GM21737 (cell line): ENCODE results near the gene KATNAL1.

ENCODE experiments used
- ATAC-seq: cut with Tn5 transposase; IDR thresholded peaks from one replicate; pipeline ENCODE4 v1.9.1; 2021; ENCODE audit warnings: mild to moderate bottlenecking, moderate library complexity; ENCODE audit not compliant: unreplicated experiment

KATNAL1 gene

DNA sequence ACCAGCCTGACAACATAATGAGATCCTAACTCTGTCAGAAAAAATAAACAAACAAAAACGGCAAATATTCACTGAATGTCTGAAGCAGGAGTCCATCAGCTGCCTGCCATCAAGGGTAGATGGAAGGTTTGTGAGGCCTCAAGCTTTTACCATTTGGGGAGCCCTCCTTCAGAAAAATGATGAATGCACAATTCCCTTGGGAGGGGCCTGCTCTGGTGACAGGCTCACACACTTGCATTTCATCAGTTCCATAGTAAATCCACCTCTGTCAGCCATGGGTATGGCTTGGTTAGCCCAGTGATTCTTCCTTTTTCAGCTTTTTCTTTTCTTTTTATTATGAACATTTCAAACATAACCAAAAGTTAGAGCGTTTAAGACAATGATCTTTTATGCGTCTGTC, 26.3 kb upstream of the KATNAL1 start:
- ATAC-seq: no peak

DNA sequence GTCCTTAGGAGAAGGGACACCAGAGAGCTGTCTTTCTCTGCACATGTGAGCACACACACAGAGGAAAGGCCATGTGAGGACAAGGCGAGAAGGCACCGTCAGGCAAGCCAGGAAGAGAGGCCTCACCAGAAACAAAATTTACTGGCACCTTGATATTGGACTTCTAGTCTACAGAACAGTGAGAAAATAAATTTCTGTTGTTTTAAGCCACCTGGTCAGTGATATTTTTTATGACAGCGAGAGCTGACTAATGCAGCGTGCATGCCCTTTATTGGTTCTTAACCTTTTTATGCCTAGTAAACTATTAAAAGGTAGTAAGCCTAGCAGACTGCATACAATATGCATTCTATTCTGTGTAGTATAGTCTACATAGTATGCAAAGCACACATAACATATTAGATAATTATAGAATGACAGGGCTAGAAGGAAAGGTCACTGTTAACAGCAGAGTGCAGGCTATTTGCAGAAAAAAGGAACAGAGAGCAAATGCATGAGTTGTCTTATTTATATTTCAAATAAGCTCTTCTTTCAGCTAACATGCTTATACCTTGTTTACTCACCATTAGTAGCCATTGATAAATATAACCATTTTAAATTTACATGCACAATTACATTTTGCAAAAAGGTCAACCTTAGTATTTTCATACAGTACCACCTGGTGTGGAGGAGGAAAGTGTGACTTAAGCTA, 25.2 kb upstream of the KATNAL1 start:
- no peak for ATAC-seq

DNA sequence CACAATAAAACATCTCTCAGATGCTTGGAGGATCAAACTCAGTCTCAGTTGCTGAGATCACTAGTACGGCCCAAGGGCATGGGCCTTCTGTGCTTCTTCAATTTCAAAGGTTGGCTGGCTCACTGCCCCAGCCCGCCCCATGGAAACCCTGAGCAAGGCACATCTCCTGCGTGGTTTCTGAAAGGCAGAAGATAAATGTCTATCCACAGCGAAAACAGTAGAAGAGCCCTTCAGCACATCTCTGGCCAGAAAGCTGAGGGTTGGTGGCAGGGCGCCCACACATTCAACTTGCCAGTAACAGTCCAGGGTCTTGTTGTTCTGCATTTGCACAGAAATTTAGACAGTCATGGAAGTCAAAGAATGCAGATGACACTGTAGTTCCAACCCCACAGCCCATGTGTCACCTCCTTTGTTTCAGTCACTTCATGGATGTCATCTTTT, 24.0 kb upstream of the KATNAL1 start:
- ATAC-seq: no peak

DNA sequence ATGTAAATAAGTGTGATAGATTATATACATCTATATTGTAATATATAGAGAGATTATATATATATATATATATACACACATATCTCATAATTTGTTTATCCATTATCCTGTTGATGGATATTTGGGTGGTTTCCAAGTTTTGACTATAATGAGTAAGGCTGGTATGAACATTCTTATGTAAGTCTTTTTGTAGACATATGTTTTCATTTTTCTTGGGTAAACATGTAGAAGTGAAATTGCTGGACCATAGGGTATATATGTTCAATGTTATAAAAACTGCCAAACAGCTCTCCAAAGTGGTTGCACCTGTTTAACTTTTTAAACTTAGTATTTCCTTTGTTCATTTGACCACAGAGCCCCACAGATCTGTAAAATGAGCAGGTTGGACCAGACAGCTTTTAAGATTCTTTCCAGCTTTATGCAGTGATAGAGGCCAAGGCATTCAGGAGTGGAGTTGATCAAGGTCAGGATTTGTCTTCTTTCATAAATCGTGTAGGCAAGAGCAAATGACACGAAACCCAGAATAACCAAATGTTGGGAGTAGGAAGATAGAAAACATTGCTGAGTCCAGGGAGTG, 21.7 kb upstream of the KATNAL1 start:
- ATAC-seq: no peak

DNA sequence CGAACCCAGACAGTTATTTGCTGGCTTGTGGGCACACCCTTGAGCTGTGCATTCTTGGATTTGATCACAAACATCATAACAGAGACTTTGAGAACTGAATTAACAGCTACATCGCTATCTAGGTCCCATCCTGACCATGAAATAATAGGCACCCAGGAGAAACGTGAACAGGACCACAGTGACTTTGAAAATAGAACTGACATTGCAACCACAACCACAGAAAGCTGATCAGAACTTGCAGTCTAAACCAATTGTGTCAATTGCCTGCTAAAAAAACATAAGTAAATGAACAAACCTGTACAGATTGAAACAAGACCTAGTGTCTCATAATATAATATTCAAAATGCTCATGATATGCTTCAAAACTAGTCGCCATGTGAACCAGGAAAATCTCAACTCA, 18.3 kb upstream of the KATNAL1 start:
- no peak for ATAC-seq

DNA sequence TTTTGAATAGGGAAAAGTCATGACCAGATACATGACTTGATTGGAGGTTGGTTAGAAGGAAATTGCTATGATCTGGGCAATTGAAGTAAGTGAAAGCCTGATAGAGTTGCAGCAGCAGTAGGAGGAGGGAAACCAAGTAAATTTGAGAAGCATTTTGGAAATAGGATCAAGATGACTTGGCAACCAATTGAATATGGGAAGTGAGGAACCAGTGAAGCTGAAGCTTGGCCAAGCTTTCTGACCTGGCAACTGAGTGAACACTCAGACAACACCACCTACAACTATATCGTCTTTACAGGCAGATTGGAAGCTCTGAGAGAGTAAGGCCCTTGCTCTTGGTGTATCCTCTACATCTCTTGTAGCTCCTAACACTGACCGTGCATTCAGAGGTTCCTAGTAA, 16.2 kb upstream of the KATNAL1 start:
- ATAC-seq: no peak

DNA sequence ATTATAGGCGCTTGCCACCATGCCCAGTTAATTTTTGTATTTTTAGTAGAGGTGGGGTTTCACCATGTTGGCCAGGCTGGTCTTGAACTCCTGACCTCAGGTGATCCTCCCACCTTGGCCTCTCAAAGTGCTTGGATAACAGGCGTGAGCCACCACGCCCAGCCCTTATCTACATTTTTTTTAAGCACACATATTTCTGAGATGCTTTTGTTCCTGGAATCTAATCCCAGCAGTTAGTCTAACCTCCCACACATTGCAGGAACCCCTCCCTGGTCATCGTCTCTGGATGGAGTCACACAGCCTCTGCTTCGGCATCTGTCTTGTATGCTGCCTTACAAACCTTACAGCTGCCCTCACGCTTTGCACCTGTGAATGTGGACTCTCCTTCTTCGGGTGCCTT, 15.1 kb upstream of the KATNAL1 start:
- no peak for ATAC-seq

DNA sequence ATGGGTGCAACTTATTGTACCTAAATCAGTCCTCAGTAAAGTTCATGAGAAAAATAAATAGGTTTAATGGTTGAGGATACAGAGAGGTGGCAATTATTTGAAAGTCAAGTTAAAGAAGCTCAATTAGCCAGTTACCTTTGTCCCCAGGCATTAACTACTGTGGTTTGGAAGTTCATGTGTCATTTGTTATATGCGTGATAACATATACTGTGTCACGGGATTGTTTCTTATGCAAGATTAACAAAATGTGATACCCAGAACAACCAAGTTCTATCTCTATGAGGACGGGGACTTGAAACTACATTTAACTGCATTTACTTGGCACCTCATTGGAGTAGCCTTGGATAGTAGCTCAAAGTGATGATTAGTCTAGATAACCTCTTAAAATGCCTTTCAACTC, 13.9 kb upstream of the KATNAL1 start:
- ATAC-seq: no peak

DNA sequence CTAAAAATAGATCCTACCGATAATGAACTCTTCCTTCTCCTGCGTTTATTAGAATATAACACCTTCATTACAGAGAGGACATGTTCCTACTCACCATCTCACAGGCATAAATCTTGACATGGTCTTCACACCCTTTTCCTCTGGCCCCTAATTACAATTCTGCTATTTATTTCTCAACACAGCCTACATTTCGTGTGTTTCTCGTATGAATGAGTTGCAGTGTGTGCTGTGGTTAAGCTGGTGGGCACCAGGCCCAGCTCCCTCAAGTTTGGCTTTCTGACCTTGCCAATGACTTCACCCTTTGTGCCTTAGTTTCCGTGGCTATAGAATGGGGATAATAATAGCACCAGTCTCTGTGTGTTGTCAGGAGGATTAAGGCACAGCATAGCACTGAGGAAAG, 12.3 kb upstream of the KATNAL1 start:
- ATAC-seq: no peak

DNA sequence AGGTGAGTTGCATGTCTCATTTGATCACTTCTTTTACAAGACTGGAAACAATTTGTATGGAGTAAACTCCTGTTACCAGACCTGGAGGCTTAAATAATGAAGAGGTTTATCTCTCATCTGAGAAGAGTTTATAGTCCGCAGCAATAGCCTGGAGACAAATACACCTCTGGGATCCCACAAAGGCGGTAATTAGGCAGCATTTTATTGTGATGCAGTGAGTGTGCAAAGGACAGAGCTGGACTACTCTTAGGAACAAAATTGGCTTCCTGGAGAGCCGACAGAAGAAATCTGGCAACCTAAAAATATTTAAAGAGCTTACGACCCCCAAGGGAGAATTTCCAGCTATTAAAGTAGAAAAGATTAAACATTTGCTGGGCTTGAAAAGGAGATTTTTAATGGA, 11.8 kb upstream of the KATNAL1 start:
- no peak for ATAC-seq

DNA sequence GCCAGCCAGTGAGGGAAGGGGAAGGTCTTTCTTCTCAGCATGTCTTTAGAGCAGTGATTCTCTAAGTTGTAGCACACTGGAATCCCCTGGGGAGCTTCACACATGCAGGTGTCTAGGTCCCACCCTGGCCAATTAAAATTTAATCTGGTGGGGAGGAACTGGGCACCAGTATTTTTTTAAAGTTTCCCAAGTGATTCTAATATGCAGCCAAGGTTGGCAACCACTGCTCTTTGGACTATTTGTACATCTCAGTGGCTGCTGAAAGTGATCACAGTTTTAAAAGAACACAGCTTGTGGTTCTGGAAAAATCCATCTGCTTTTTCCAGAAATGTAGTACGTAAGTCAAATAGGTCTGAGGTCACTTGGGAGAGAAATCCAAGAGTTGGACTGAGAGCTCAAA, 10.7 kb upstream of the KATNAL1 start:
- ATAC-seq: no peak

DNA sequence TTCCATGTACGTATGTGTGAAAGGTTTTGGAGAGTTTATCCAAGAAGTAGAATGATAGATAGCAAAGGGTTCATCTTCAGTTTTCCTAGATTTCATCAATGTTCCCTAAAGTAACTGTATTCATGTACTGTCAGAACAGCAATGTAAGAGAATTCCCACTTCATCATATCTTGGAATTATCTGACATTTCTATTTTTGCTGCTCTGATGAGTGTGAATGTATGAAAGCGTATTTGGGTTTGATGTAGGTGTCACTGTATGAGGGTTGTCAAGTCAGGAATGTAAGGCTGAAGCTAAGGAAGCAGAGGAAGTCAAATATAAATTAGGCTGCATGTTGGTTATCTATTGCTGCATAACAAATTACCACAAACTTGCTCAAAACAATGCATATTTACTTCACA, 7.2 kb upstream of the KATNAL1 start:
- ATAC-seq: no peak

DNA sequence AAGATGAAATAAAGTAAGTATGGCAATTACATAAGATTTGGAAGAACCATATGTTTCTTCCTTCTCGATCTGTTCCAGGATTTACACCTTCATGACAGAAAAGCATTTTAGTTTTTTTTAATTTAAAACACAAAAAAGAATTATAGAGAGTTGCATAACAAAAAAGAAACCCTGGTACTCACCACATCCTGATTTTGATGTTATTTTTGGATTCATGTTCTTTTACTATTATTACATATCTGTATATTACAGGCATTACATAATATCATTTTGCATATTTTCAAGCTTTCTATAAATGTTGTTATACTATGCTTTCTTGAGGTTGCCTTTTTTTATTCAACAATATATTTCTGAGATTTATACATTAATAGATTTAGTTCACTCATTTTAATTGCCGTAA, 6.7 kb upstream of the KATNAL1 start:
- ATAC-seq: no peak

DNA sequence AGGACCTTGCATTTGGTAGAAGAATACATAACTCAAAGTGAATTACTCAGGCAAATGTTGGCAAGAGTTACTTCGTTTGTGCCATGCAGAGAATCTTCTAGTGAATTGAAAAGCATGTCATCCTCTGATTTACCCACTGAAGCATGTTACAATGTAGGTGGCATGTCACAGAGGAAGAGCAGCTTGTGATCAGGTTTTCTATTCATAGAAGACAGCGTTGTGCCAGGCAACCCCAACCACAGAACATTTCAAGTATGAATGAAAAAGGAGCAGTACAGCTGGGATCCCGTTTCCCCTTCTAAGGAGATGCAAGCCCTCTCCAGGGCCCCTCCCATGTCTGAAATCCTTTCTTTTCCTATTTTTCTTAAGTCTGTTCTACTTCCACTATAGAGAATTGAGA, 6.0 kb upstream of the KATNAL1 start:
- ATAC-seq: no peak

DNA sequence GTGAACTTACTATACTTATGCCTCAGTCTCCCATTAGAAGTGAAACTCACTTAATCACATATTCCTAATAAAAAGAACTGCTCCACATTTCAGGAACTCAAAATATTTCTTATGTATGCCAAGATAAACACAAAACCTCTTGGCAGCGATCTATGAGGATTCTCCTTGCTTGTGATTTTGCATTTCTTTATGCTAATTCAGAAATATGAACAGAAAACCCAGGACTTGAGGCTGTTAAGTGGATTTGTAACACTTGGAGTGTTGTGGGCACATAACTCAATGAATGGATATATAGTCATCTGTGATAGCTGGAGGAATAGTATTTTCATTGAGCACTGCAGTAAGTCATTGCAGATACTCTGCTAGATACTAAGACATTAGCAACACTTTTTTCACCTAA, 5.6 kb upstream of the KATNAL1 start:
- no peak for ATAC-seq

DNA sequence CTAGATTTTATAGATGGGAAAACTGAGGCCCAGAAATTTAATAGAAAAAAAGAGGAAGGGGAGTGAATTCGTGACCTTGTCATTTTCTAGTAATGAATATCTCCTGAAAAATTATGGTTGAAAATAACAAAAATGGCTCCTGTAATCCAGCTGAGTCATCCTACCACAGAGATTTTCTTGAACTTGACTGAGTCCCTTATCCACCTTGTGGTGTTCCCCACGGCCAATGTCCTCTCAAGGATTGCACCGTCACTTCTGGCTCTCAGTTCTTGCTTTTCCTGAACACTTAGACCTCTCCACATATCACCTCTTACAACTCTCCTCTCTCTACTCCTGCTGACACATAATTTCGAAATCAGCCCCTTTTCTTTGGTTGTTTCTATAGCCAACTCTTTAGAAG, 1.2 kb upstream of the KATNAL1 start:
- ATAC-seq: no peak

DNA sequence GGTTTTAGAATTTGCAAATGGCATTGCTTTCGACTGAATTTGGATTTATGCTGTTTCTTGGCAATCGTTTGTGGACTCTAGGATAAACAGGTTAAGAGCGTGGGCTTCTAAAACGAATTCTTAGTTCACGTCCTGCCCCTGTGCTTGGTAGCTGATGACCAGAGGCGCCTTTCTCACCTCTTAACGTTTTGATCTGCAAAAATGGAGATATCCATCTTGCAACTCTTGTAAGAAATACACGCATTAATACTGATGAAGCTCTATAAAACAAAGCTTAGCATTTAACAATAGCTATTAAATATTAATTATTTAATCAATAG, 580 bp upstream of the KATNAL1 start:
- ATAC-seq: no peak

DNA sequence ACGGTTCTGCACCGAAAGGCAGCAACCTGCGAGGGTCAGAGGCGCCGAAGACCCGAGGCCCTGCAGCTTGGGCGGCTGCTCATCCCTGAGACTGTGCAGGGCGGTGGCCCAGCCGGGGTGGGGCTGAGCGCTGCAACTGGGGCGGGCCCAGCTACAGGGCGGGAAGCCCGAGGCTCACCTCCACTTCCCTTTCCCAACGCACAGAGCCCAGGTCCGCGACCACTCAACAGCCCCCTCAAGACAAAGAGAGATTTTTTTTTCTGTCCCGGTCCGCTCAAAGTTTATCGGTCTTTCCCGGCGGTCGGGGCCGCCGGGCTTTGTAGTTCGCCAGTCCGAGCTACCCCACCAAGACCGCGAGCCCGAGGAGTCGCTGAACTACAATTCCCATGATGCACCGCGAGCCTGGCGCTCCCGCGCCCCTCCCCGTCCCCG, 573 bp downstream of the KATNAL1 start:
- peak; percentile 85 for ATAC-seq

DNA sequence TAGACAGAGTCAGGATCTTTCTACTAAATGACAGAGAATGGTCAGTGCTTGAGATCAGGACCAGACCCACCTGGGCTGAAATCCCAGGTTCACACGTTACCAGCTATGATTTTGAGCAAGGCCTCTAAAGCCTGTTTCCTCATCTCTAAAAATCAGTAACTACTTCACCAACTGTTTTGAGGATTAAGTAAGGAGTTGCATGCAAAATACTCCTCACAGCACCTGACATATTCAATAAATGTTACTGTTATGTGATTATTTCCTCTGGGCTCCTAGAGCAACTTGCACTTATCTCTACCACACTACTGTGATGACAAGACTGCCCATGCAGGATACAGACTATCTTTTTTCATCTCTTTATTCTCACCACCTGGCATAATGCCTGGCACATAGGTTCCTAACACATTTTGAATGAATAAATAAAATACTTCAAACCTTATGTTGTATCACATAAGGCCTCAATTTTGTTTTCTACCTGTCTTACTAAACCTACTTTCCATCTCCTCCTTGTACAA, 1.8 kb downstream of the KATNAL1 start:
- ATAC-seq: no peak

DNA sequence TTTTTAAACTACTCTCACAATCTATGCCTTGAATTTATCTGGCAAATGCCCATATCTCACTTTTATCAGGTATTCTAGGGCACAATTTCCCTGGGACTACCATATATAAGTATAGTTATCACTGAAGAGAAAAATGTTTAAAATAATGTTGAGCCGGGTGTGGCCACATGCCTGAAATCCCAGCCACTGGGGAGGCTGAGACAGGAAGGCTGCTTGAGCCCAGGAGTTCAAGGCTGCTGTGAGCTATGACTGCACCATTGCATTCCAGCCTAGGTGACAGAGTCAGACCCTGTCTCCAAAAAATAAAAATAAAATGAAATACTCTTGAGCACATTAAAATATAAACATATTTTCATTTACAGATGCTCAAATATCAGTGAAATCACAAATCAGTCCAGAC, 4.1 kb downstream of the KATNAL1 start:
- ATAC-seq: no peak

DNA sequence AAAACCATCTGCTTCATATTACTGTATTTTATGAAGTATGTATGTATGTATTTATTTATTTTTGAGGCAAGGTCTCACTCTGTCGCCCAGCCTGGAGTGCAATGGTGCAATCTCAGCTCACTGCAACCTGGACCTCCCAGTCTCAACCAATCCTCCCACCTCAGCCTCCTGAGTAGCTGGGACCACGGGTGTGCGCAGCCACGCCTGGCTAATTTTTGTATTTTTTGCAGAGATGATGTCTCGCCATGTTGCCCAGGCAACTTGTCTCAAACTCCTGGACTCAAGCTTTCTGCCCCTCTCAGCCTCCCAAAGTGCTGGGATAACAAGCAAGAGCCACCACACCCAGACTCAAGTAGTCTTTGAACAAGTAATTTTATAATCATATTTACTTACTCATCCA, 5.5 kb downstream of the KATNAL1 start:
- ATAC-seq: no peak

DNA sequence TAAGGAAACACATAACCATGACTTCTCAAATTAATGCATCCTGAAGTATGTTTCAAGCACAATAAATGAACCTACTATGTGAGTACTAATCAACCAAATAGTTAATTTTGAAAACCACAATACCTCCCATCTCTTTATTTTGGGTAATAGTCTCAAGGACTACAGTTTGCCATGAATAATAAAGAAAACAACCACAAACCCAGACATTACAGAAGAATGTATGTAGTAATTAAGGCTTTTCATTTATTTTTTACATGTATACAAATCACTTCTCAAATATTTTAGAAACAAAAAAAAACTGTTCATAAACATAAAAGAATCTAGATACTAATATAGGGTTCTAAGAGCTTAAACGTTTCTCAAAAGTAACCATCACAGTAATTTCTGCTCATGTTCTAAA, 6.8 kb downstream of the KATNAL1 start:
- no peak for ATAC-seq

DNA sequence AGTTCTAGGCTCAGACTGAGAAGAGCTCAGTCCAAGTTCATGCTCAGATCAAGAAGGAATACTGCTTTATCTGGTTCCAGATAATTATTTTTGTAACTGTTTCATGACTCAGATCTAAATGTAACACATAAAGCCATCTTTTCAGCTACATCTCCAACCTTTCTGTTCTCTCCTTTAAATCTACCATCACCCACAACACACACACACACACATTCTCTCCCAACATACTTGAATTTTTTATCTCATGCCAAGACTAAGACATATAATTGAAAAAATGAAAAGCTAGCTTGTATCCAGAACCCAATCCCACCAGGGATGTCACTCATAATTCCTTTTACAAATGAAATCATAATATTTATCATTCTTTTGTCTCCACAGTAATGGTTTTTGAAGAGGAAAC, 7.6 kb downstream of the KATNAL1 start:
- no peak for ATAC-seq
